Liver (tissue), 3 donors: ENCODE data around the gene NFE2L1.

Source experiments
- CTCF ChIP-seq: fragments of 150-350 bp; IDR thresholded peaks from 2 replicates; pipeline ENCODE4 v1.5.1; 2017; ENCODE audit warnings: improper control_type of control experiment, low read depth, low read length; ENCODE audit not compliant: missing input control
- EGR1 ChIP-seq, 2 donors: IDR thresholded peaks; 2 replicates each; pipeline ENCODE4 v1.6.1; 2016 to 2018; ENCODE audit warnings: antibody characterized with exemption in 2 of 2, low read depth in 2 of 2
- FOXA1 ChIP-seq: IDR thresholded peaks from 2 replicates; pipeline ENCODE4 v1.6.1; 2016; ENCODE audit warnings: antibody characterized with exemption
- FOXA2 ChIP-seq: IDR thresholded peaks from 2 replicates; pipeline ENCODE4 v1.6.1; 2016; ENCODE audit warnings: antibody characterized with exemption
- GABPA ChIP-seq, 2 donors: IDR thresholded peaks in 1 of 2; conservative IDR thresholded peaks in 1 of 2; 2 replicates each; pipeline ENCODE4 v1.6.1; 2016; ENCODE audit warnings: antibody characterized with exemption in 2 of 2, mild to moderate bottlenecking in 1 of 2, moderate library complexity in 1 of 2
- JUND ChIP-seq, 2 donors: IDR thresholded peaks; 2 replicates each; pipeline ENCODE4 v1.6.1; 2016; ENCODE audit warnings: antibody characterized with exemption in 2 of 2
- MAX ChIP-seq: IDR thresholded peaks from 2 replicates; pipeline ENCODE4 v1.6.1; 2016; ENCODE audit warnings: antibody characterized with exemption
- RAD21 ChIP-seq, 2 donors: IDR thresholded peaks; 2 replicates each; pipeline ENCODE4 v1.6.1; 2016; ENCODE audit warnings: antibody characterized with exemption in 2 of 2, mild to moderate bottlenecking in 2 of 2
- REST ChIP-seq: IDR thresholded peaks from 2 replicates; pipeline ENCODE4 v1.6.1; 2016; ENCODE audit warnings: antibody characterized with exemption, mild to moderate bottlenecking
- RXRA ChIP-seq, 2 donors: IDR thresholded peaks; 2 replicates each; pipeline ENCODE4 v1.6.1; 2017 to 2018; ENCODE audit warnings: antibody characterized with exemption in 2 of 2, mild to moderate bottlenecking in 1 of 2
- SP1 ChIP-seq: IDR thresholded peaks from 2 replicates; pipeline ENCODE4 v1.6.1; 2018; ENCODE audit warnings: antibody characterized with exemption, mild to moderate bottlenecking
- TAF1 ChIP-seq: conservative IDR thresholded peaks from 2 replicates; pipeline ENCODE4 v1.6.1; 2016; ENCODE audit warnings: antibody characterized with exemption, mild to moderate bottlenecking
- YY1 ChIP-seq: IDR thresholded peaks from 2 replicates; pipeline ENCODE4 v1.6.1; 2016; ENCODE audit warnings: antibody characterized with exemption, mild to moderate bottlenecking
- ZBTB33 ChIP-seq: IDR thresholded peaks from 2 replicates; pipeline ENCODE4 v1.6.1; 2016; ENCODE audit warnings: antibody characterized with exemption
- donor health status: healthy.
- donor health status: healthy.

- no peak for TF ChIP-seq CTCF
- no peak for TF ChIP-seq REST
- TF ChIP-seq FOXA2 = no peak
- TF ChIP-seq TAF1 = no peak
- TF ChIP-seq ZBTB33 = no peak
- TF ChIP-seq RAD21 (IDR thresholded peaks at IDR 0.05) = no peak
- TF ChIP-seq EGR1 (IDR thresholded peaks at IDR 0.05; ENCODE audit: low read depth in 2 of 2) = no peak
- no peak for TF ChIP-seq GABPA (IDR thresholded peaks at IDR 0.05 in 1 of 2, conservative IDR thresholded peaks at IDR 0.05 in 1 of 2)
- TF ChIP-seq MAX = no peak
- TF ChIP-seq YY1 = peak; percentile 60
- no peak for TF ChIP-seq RXRA (IDR thresholded peaks at IDR 0.05)
- TF ChIP-seq SP1 = no peak
- TF ChIP-seq JUND (IDR thresholded peaks at IDR 0.05) = peak in 1 of 2 donors; percentile 15
- no peak for TF ChIP-seq FOXA1
Observed at GRCh38 chr17:48002266-48002915, 45.8 kb upstream of the NFE2L1 start.
